GM12878 (cell line): Measurements from ENCODE around the gene SLC44A4. TPM values are rescaled to one million over a fixed set of nuclear protein-coding genes. Genes with fewer than 3 reads are reported as not detected.
A peak's percentile ranks its signal among the peaks of the same experiment; 100 is the strongest.
"Not testable (repeated sequence)": the region's sequence is repeated elsewhere in the genome, so short reads cannot be mapped to it uniquely, and the experiment has no call there.

ENCODE experiments used
- ATAC-seq: fragments of 200-7000 bp; cut with Tn5 transposase; 3 replicates; pipeline ENCODE4 v1.9.1; 2020; ENCODE audit warnings: mild to moderate bottlenecking, moderate library complexity
- BruUV-seq: library from RNA; stranded (reverse); fragments of 400-500 nt; replicated peaks from 2 replicates; lab custom pipeline; 2021; lab: Mats Ljungman, UMichigan
- CTCF ChIA-PET: fragments of 300-600 bp; sonication (Branson Sonifier 250); formaldehyde crosslinking; extraction: SDS; loops from one replicate; lab custom pipeline; 2021; ENCODE audit warnings: inconsistent platforms; lab: Yijun Ruan, JAX
- POLR2A ChIA-PET: fragments of 350-600 bp; formaldehyde crosslinking; extraction: SDS; loops from one replicate; lab custom pipeline; 2021; ENCODE audit warnings: inconsistent platforms; lab: Charles Lee
- RAD21 ChIA-PET: fragments of 300-600 bp; sonication (Branson Sonifier 250); formaldehyde crosslinking; loops from one replicate; lab custom pipeline; 2023; ENCODE audit warnings: antibody characterized with exemption; ENCODE audit not compliant: unreplicated experiment; lab: Charles Lee
- SMC1A ChIA-PET: fragments of 300-600 bp; sonication (Branson Sonifier 250); formaldehyde crosslinking; loops from one replicate; lab custom pipeline; 2023; ENCODE audit not compliant: unreplicated experiment, uncharacterized antibody; lab: Charles Lee
- DNase-seq: peaks from one replicate; pipeline ENCODE4 v3.0.0-alpha.2; 2011; ENCODE audit warnings: low read depth, low spot score
- FAIRE-seq: peaks from 3 replicates; lab custom pipeline; 2011; peaks lifted over from hg19 to GRCh38; lab: Jason Lieb, UNC
- H2AFZ ChIP-seq: 2 replicates; pipeline ENCODE4 v1.6.0; 2011; ENCODE audit warnings: low read depth, low read length, control low read depth; ENCODE audit not compliant: control insufficient read depth
- H3K27ac ChIP-seq: 2 replicates; pipeline ENCODE4 v1.5.1; 2011; ENCODE audit warnings: control low read depth; ENCODE audit not compliant: control insufficient read depth, insufficient read depth
- H3K27me3 ChIP-seq, 2 experiments: replicated peaks in 1 of 2; 2 replicates each; pipeline versions ENCODE4 v1.6.0 to v1.6.1; 2011; ENCODE audit warnings: low read length in 1 of 2; ENCODE audit not compliant: control insufficient read depth in 2 of 2, insufficient read depth in 2 of 2
- H3K36me3 ChIP-seq, 2 experiments: 2 replicates each; pipeline ENCODE4 v1.5.1; 2011; ENCODE audit warnings: low read length in 1 of 2; ENCODE audit not compliant: control insufficient read depth in 2 of 2, insufficient read depth in 2 of 2
- H3K4me1 ChIP-seq: 2 replicates; pipeline ENCODE4 v1.6.1; 2011; ENCODE audit warnings: mild to moderate bottlenecking, low read length, moderate library complexity, mixed read lengths; ENCODE audit not compliant: control insufficient read depth, insufficient read depth
- H3K4me2 ChIP-seq: 2 replicates; pipeline ENCODE4 v1.6.0; 2011; ENCODE audit warnings: control low read depth; ENCODE audit not compliant: control insufficient read depth, insufficient read depth
- H3K4me3 ChIP-seq: fragments of 200-600 bp; sonication (generic); 2 replicates; pipeline ENCODE4 v1.5.1; 2016
- H3K79me2 ChIP-seq: 2 replicates; pipeline ENCODE4 v1.6.0; 2011; ENCODE audit warnings: low read length; ENCODE audit not compliant: control insufficient read depth, insufficient read depth
- H3K9ac ChIP-seq: 2 replicates; pipeline ENCODE4 v1.8.0; 2011; ENCODE audit warnings: low read length, control low read depth, mixed read lengths; ENCODE audit not compliant: control insufficient read depth, insufficient read depth
- H3K9me3 ChIP-seq: replicated peaks from 3 replicates; pipeline ENCODE4 v1.5.1; 2011; ENCODE audit warnings: mild to moderate bottlenecking, low read length; ENCODE audit not compliant: control insufficient read depth, insufficient read depth
- H4K20me1 ChIP-seq: 2 replicates; pipeline ENCODE4 v1.6.0; 2011; ENCODE audit not compliant: control insufficient read depth, insufficient read depth
- RBBP5 ChIP-seq: fragments of 200-600 bp; sonication (generic); conservative IDR thresholded peaks from 2 replicates; pipeline ENCODE4 v1.6.1; 2016
- ZNF384 ChIP-seq: IDR thresholded peaks from 2 replicates; pipeline ENCODE4 v1.6.1; 2012; ENCODE audit warnings: low read depth, mild to moderate bottlenecking, low read length, improper control_type of control experiment, borderline replicate concordance
- WGBS: methylation state at CpG from one replicate; pipeline ENCODE4 v1.1.6; 2016; ENCODE audit warnings: low lambda C conversion rate; ENCODE audit not compliant: insufficient replicate concordance, insufficient coverage; ENCODE audit errors: missing lambda C conversion rate; 5-methylcytosine and 5-hydroxymethylcytosine counted together
- in situ Hi-C: fragments of 300-500 bp; cut with MboI; formaldehyde crosslinking; loops from 9 replicates; pipeline ENCODE4 v1.14.3; 2018; ENCODE audit warnings: mixed read lengths
- intact Hi-C: fragments of 100-400 bp; cut with micrococcal nuclease; formaldehyde crosslinking; loops from one replicate; pipeline ENCODE4 v1.14.2; 2022; ENCODE audit not compliant: unreplicated experiment
- polyA plus RNA-seq, 11 experiments: library from polyadenylated mRNA; depleted of rRNA in 4 of 11; unstranded in 6 of 11; stranded (reverse) in 5 of 11; fragments of >200 nt; fragmentation: Nextera tagmentation in 4 of 11; fragmentation: Illumina TruSeq in 1 of 11; extraction: Ambion mirVana in 4 of 11; extraction: Trizol in 1 of 11; gene quantifications; 1 replicate in 1 of 11; 2 replicates in 10 of 11; pipeline versions ENCODE4 v1.2.1 to v1.2.3, GENCODE V29; 2011 to 2016; ENCODE audit warnings: inconsistent platforms in 2 of 11, missing spikeins in 2 of 11, low read depth in 1 of 11
- total RNA-seq, 4 experiments: library from RNA; depleted of rRNA in 3 of 4; stranded (reverse); fragments of >200 nt in 3 of 4; fragmentation: Illumina TruSeq in 1 of 4; extraction: Trizol in 1 of 4; gene quantifications; 2 replicates each; pipeline versions ENCODE4 v1.2.1 to v1.2.3, GENCODE V29; 2013 to 2021

The SLC44A4 gene
- total and polyA plus RNA-seq, 10 of the 15 experiments (the other 5 are each of a cell fraction or from before 2014, with no cell fraction given) = 0.04 to 0.24 (median 0.15) TPM; not detected in 3

GRCh38 chr6:31907158-31907813, 28.5 kb upstream of the SLC44A4 start:
- no peak for FAIRE-seq
- POLR2A ChIA-PET = interaction anchor here (0.6 to 0.9 kb wide), 3 partner anchors 10 to 309 kb away, joined by 3 to 5 read pairs (median 3); partner anchors contain the start of gene EHMT2
- H3K4me2 ChIP-seq = no peak overlapping the region

GRCh38 chr6:31906727-31907126, 27.9 kb upstream of the SLC44A4 start:
- H4K20me1 ChIP-seq, BruUV-seq, in situ Hi-C loops, H3K79me2 ChIP-seq, H2AFZ ChIP-seq, H3K9me3 ChIP-seq, H3K27ac ChIP-seq, DNase-seq, H3K36me3 ChIP-seq, H3K9ac ChIP-seq, H3K4me3 ChIP-seq, FAIRE-seq, ATAC-seq, H3K27me3 ChIP-seq, H3K4me2 ChIP-seq: not testable (repeated sequence)
- H3K4me1 ChIP-seq = peaks cover 25% of the 10 kb centered on the region
- ChIA-PET RAD21 (interaction anchor here (0.6 to 0.7 kb wide), 2 partner anchors 65 to 309 kb away, joined by 3 read pairs; partner anchors contain the start of gene DXO), CTCF (interaction anchor here (1.5 kb wide), 1 partner anchor 16 kb away, joined by 3 read pairs; no protein-coding TSS in a partner anchor), SMC1A (interaction anchor here (0.6 to 1.0 kb wide), 2 partner anchors 15 to 1039 kb away, joined by 3 read pairs; no protein-coding TSS in a partner anchor), POLR2A (interaction anchor here (0.6 to 0.9 kb wide), 3 partner anchors 9 to 308 kb away, joined by 3 to 5 read pairs (median 3); partner anchors contain the start of gene EHMT2)
- WGBS = 60% methylated on average over 8 of the region's 8 CpGs
- intact Hi-C loops = loop anchor here (10.0 kb wide), 1 partner anchor 362 kb away; the partner anchor contains the start of genes ATP6V1G2, DDX39B and NFKBIL1

More at GRCh38 chr6:31907158-31907813, 28.5 kb upstream of the SLC44A4 start:
- Histone ChIP-seq H3K4me3 (no peak overlapping the region), H3K79me2 (no peaks in the 10 kb centered on the region), H3K9me3 (no peaks in the 10 kb centered on the region), H3K36me3 (no peaks in the 10 kb centered on the region), H2AFZ (no peak overlapping the region), H3K27me3 (no peaks in the 10 kb centered on the region), H3K4me1 (peaks cover 25% of the 10 kb centered on the region), H4K20me1 (no peaks in the 10 kb centered on the region), H3K9ac (no peak overlapping the region), H3K27ac (no peak overlapping the region)
- intact Hi-C loops (loop anchor here (10.0 kb wide), 1 partner anchor 362 kb away; the partner anchor contains the start of genes ATP6V1G2, DDX39B and NFKBIL1), in situ Hi-C loops (no loop called here)
- ChIA-PET SMC1A (interaction anchor here (0.6 to 1.0 kb wide), 2 partner anchors 14 to 1038 kb away, joined by 3 read pairs; no protein-coding TSS in a partner anchor), RAD21 (interaction anchor here (0.6 to 0.7 kb wide), 3 partner anchors 64 to 355 kb away, joined by 3 to 6 read pairs (median 3); partner anchors contain the start of gene DXO), CTCF (interaction anchor here (1.5 kb wide), 1 partner anchor 15 kb away, joined by 3 read pairs; no protein-coding TSS in a partner anchor)
- ATAC-seq (peak; percentile 27), DNase-seq (no peak)
- BruUV-seq = no TSS peak
- TF ChIP-seq RBBP5 (no peak), ZNF384 (peak; percentile 77)
- 39% methylated on average over 5 of the region's 7 CpGs for WGBS
